NCI-H69 (cell line): ENCODE measurements around the gene ATP6V1A.
"Not testable (repeated sequence)": the region's sequence is repeated elsewhere in the genome, so short reads cannot be mapped to it uniquely, and the experiment has no call there.

ENCODE experiments used
- DNase-seq: peaks from one replicate; lab custom pipeline; 2025; lab: John Stamatoyannopoulos, UW

The ATP6V1A gene

GRCh38 chr3:113828600-113828999, 81.8 kb downstream of the ATP6V1A start:
- DNase-seq: no peak

DNA sequence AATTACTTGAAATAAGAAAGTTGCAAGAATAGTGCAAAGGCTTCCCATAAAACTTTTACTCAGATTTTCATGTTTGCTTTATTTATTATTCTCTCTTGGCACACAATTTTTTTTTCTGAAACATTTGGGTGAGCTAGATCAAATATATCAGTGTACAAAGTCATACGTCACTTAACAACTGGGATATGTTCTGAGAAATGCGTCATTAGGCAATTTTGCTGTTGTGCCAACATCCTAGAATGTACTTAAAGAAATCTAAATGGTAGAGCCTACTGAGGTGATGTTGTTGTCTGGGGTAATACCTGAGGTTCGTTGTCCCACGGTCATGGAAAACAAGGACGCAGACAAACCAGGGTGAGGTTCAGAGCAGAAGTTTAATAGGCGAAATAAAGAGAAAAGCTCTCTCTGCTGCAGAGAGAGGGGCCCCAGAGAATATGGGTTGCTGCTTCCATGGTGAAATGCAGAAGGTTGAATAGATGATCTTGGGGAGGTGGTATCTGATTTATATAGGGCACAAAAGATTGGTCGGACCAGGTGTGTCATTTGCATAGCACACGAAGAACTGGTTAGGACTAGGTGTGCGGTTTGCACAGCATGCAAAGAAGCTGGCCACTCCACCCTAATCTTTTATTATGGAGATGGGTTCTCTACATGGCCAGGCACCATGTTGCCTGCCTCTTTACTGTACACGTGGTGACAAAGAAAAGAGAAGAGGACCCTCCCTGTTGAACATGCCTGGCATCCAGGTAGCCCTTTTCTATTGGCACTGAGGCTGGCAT, 82.9 kb downstream of the ATP6V1A start:
- DNase-seq: no peak

DNA sequence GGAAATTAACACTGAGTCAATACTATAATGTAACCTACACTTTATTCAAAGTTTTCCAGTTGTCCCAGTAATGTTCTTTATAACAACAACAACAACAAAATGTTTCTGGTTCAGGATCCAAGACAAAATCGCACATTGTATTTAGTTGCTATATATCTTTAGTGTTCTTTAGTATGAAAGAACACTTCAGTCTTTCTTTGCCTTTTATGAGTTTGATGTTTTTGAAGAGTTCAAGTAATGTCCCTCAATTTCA, 84.2 kb downstream of the ATP6V1A start:
- DNase-seq: no peak

DNA sequence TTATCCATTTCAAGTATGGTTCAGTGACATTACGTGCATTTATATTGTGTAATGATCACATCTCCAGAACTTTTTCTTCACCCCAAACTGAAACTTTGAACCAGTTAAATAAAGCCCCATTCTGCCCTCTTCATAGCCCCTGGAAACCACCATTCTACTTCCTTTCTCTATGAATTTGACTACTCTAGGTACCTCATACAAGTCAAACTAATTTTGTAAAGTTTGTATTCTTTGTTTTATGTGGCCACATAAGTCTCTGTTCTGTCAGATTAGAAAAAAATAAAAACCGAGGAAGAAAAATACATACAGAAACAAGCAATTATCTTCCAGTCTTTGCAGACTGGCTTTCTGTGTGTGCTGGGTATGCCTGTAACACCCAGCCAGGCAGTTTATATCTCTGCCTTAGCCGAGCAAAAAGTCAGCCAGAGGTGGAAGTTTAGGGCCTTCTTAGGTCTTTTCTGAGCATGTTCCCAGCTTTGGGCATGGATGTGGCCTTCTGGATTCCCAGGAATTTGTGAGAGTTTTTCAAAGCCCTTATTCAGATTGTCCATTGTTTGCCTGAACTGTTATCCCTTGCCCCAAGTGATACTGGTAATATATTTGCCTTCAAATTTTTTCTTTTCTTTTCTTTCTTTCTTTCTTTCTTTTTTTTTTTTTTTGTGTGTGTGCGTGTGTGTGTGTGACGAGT, 85.8 kb downstream of the ATP6V1A start:
- DNase-seq: no peak

GRCh38 chr3:113834983-113835382, 88.1 kb downstream of the ATP6V1A start:
- DNase-seq: no peak

- peak; percentile 87 for DNase-seq
Measured at GRCh38 chr3:113838631-113839209, 91.9 kb downstream of the ATP6V1A start, which contains the start of gene GRAMD1C. GRAMD1C (plus strand) TSS chr3:113838788; CDS start chr3:113838910, 122 bp downstream.

DNA sequence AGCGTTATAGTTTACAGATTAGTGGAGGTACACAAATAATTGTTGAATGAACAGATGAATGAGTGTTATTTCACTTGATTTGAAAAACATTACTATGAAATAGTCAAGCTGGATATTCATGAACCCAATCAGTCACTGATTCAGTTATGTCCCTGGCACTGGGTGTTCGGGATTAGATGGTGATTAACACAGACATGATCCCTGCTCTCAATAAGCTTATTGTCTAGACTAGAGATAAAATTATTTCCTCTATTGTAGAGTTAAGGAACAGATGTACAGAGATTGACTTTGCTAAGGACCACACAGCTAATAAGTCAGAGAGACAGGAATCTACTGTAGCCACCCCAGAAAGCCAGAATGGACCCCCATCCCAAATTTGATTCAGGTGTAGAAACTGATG, 92.7 kb downstream of the ATP6V1A start:
- DNase-seq: no peak

DNA sequence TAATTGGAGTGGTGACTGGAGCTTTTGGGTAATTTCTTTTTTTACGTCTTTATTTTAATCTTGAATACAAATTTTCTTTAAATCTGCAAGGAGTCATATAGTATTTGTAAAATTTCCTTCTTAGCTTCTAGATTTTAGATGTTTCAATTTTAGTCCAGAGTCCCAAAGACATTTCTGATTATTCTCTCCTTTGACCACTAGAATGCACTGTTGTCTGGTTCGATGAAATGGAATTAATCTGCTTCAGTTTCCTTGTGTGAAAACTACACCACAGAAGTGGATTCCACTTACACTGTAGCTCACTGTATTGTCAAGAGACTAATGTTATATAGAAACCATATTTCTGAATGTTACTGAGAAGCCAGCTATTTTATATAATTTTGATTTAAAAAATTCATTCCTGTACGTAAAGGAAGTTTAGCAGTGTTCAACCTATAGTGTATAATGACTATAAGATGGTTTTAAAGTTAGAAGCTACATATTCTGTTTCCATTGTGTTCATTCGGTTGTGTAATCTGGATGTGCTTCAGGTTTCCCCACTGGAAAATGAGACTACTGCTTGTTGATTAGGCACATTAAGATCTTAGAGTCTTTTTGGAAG, 97.9 kb downstream of the ATP6V1A start:
- peak; percentile 50 for DNase-seq

DNA sequence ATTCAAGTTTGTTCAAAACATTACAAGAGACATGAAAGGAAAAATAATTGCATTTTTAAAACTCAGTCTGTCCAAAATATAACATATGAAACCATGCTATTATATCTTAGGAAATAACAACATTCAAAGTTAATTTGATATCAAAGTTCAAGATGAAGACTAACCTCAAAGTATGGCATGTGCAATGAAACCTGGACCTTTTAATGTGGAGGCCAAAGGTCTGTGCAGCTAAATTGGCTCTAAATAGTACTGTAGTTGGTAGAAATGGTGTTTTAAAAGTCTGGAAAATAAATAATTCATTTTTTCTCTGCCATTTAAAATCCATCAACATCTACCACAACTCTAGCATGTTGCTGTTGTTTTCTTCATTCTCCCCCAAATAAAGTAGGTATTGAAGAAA, 100.4 kb downstream of the ATP6V1A start:
- no peak for DNase-seq

DNA sequence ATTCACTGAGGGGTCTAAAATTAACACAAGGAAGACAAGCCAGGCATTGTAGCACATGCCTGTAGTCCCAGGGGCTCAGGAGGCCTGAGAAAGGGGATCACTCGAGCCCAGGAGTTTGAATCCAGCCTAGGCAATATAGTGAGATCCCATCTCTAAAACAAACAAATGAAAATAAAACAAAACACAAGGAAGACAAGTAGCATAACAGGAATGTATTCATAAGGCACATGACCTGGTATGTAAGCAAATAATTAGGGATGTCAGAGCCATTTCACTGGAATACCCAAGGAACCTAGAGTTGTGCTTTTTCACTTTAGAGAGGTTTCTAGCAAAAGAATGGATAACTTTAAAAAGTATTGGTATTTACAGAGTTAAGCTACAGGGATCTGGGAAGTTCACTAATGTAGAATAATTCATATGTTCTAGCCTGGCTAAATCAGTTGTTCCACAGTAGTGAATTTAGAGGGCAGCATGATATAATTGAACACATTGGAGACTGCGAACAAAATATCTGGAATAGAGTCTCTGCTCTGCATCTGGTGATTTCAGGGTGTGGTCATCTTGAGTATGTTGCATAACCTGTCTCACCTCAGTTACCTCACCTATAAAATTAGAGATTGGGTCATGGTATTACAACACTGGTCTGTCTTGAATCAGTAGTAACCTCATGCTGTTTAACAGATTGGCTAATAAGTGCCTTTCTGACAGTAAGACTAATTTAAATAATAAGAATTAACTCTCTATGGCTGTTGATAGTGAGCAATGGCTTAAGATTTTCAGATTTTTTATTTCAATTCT, 101.0 kb downstream of the ATP6V1A start:
- DNase-seq: no peak

GRCh38 chr3:113849071-113849470, 102.2 kb downstream of the ATP6V1A start:
- not testable (repeated sequence) for DNase-seq

DNA sequence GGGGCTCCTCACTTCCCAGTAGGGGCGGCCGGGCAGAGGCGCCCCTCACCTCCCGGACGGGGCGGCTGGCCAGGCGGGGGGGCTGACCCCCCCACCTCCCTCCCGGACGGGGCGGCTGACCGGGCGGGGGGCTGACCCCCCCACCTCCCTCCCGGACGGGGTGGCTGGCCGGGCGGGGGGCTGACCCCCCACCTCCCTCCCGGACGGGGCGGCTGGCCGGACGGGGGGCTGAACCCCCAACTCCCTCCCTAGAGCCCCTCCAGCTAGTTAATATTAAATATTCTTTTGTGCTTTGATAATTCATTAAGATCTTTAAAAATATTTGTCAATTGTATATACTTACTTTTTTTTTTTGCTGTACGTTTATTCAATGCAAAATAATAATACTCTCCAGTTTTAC, 103.0 kb downstream of the ATP6V1A start:
- not testable (repeated sequence) for DNase-seq

- DNase-seq: not testable (repeated sequence)
Measured at GRCh38 chr3:113850391-113850790, 103.6 kb downstream of the ATP6V1A start.

GRCh38 chr3:113852506-113852905, 105.7 kb downstream of the ATP6V1A start:
- no peak for DNase-seq
